Measurements from ENCODE around the gene TDO2.
"Not testable (repeated sequence)": the region's sequence is repeated elsewhere in the genome, so short reads cannot be mapped to it uniquely, and the experiment has no call there.

Gene TDO2

DNA sequence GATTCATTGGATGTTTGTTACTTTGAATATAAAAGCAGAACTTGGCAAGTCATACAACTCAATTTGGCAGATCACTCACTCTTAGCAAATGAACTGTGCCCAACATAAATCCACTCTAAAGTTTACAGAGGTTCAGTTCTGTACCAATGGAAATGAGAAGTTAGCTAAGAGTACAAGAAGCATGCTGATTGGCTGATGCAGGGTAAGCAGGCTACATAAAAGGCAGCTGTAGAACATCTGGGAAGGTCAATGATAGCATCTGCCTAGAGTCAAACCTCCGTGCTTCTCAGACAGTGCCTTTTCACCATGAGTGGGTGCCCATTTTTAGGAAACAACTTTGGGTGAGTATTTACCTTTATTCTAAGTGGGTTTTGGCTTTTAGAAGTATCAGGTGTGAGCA, at the start of gene TDO2:
Gene TDO2, plus strand, starts transcription at position 244 of the 400 bp plus-strand sequence. Its CDS starts 63 bp downstream, at position 307.
- no peak for DNase-seq

DNA sequence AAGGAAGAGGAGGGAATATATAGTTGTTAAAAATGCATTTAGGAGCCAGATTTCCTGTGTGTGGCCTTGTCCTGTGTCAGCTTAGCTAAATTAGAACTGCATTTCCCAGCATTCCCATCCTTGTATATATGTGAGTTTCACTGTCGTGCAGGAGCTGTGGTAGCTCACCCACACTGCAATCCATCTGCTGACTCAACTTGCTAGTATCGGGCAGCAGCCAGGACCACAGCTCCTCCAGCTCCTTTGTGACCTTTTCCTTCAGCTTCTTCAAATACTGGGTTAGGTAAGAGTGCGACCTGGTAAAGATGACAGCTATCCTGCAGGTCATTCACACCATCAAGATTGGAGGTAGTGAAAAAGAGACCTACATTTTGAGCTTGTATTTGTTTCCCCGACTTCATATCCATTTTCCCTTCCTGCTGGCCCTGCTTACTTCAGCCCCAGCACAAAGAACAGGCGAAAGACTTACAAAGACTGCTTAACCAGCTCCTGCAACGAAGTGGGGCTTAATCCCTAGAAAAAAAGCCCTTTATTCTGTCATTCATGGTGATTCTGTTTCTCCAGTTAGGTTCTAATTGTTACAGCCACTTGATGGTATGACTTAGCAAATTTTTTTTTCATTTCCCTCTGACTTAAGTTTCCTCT, 48.8 kb upstream of the TDO2 start:
- DNase-seq, result no peak

DNA sequence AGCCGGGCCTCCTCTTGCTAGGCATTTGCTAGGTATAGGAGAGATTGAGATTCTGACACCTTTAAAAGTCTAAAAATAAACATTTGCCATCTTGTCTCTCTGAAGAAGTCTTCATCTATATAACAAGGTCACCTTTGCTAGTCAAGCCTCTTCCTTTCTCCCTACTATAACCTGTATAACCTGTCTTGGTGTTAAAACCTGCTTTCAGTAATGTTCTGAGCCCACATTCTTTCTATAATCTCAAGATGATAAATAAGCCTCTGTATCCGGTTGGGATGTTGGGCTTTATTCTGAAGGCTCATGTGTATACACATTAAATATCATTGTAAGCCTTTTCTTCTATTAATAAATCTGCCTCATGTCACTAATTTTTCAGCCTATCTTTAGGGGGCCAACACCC, 47.6 kb upstream of the TDO2 start:
- no peak for DNase-seq

GRCh38 chr4:155866177-155866576, 37.3 kb upstream of the TDO2 start, which contains the start of gene ASIC5:
Gene ASIC5 (minus strand): TSS chr4:155866277. CDS start chr4:155866226, 51 bp downstream.
- DNase-seq, result no peak

- no peak for DNase-seq
Measured at GRCh38 chr4:155875878-155876277, 27.6 kb upstream of the TDO2 start.

DNA sequence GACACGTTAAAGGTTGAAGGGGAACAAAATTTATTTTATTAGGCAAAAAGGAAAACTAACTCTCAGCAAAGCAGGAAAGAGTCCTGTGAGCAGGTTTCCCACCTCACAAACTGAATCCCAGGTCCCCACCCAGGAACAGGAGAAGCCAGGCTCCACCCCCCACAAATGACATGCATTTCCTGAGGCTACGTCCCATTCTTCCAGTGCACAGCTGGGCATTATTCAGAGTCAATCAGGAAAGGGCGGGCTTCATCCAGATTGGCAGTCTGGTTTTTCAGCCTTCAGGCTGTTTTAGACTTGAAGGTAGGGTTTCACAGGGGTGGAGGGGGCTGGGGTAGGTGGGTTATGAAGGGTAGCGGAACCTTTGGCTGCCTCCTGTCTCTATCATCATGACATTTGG, 25.5 kb upstream of the TDO2 start:
- no peak for DNase-seq

DNA sequence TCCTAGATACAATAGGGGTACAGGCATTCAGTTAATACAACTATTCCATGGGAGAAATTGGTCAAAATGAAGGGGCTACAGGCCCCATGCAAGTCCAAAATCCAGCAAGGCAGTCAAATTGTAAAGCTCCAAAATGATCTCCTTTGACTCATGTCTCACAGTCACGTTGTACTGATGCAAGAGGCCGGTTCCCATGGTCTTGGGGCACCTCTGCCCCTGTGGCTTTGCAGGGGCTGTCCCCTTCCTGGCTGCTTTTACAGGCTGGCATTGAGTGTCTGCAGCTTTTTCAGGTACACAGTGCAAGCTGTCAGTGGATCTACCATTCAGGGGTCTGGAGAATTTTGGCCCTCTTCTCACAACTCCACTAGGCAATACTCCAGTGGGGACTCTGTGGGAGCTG, 24.9 kb upstream of the TDO2 start:
- DNase-seq, result no peak

GRCh38 chr4:155879767-155880166, 23.7 kb upstream of the TDO2 start:
- DNase-seq, result no peak

DNA sequence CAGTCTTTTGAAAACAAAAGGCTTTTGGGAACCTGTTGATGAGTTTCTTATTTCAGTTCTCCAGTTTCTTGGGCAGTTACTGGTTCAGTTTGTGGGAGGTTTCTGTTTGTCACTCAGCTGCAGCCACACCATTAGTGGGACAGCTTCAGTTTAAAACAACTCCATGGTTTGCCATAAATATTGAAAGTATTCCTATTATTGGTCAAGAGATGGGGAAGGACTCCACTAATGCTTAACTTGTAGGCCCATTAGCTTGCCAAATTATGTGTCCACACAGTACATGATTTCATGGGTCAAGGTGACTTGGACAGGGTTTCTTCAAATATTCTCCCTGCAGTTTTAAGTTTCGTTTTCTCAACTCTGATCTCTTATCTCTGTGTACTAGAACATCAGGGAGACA, 21.9 kb upstream of the TDO2 start:
- DNase-seq, result no peak

GRCh38 chr4:155883895-155884294, 19.6 kb upstream of the TDO2 start:
- no peak for DNase-seq

- no peak for DNase-seq
Measured at GRCh38 chr4:155885666-155886065, 17.8 kb upstream of the TDO2 start.

GRCh38 chr4:155887045-155887444, 16.5 kb upstream of the TDO2 start:
- no peak for DNase-seq

DNA sequence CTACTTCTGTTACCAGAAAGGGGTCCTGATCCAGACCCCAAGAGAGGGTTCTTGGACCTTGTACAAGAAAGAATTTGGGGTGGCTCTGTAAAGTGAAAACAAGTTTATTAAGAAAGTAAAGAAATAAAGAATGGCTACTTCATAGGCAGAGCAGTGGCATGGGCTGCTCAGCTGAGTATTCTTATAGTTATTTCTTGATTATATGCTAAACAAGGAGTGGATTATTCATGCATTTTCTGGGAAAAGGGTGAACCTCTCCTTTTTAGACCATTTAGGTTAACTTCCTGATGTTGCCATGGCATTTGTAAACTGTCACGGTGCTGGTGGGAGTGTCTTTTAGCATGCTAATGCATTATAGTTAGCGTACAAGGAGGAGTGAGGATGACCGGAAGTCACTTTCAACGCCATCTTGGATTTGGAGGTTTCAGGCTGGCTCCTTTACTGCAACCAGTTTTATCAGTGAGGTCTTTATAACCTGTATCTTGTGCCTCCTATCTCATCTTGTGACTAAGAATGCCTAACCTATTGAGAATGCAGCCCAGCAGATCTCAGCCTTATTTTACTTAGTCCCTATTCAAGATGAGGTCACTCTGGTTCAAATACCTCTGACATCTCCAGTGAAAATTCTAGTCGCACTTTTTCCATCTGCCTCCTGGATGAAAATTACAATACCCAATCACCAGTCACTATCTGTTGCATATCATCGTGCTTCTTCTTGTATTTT, 15.5 kb upstream of the TDO2 start:
- no peak for DNase-seq

DNA sequence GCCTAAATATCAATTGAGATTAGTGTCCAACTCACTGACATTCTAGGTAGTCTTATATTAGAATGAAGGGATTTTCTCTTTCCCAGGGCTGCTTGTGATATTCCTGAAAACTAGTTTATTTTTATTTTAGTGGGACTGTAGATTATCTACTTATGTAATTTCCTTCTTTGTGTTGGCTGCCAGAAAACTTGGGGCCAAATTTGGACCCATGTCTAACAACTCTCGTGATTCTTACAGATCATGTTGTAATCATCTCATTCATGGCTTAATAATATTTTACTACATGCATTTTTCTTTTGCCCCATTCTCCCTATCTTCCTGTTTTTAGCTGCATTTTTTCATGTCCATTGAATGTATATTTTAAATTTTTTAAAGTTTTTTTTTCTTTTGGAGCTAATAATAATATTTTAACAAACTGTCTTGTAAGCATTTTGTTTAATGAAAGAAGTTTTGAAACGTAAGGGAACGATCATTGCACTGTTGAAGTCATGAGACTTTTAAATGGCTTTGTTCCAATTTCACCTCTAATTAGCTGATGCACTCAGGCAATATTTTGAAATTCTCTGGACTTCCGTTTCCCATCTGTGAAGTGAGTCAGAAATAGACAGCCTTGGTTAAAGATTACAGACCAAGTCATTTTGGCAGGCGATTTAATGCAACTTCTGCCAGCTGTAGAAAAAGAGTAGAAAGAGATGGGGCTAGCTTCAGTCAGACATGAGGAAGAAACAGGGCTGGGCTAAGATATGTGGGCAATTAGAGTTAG, 14.3 kb upstream of the TDO2 start:
- DNase-seq, result no peak

GRCh38 chr4:155889946-155890345, 13.6 kb upstream of the TDO2 start:
- DNase-seq, result no peak

- no peak for DNase-seq
Measured at GRCh38 chr4:155891058-155891457, 12.4 kb upstream of the TDO2 start.

DNA sequence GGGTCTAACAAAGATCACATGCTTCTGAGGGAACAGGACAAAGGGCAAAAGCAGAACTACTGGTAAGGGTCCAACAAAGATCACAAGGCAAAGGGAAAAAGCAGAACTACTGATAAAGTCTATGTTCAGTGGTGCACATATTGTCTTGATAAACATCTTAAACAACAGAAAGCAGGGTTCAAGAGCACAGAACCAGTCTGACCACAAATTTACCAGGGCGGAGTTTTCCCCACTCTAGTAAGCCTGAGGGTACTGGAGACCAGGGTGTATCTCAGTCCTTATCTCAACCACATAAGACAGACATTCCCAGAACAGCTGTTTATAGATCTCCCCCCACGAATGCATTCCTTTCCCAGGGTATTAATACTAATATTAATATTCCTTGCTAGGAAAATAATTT, 5.1 kb upstream of the TDO2 start:
- DNase-seq, result not testable (repeated sequence)

DNA sequence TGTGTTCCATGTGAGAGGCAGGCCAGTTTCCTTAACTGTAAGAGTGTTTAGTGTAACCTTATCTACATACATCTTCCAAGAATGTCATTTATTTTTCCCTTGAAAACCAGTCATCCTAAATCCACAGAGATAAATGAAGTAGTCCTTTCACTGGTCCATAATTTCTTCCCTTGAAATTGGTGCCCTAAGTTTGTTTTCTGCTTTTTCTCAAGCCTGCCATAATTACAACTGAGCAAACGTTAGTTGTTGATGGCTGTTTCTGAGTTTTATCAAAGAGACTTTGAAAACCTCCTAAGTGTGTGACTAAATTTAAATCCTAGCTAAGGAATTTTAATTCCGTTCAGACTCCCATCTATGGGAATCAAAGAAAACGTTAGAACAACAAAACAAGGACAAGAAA, 3.6 kb upstream of the TDO2 start:
- DNase-seq, result no peak

GRCh38 chr4:155900381-155900780, 3.1 kb upstream of the TDO2 start:
- no peak for DNase-seq

- no peak for DNase-seq
Measured at GRCh38 chr4:155901013-155901412, 2.5 kb upstream of the TDO2 start.

DNA sequence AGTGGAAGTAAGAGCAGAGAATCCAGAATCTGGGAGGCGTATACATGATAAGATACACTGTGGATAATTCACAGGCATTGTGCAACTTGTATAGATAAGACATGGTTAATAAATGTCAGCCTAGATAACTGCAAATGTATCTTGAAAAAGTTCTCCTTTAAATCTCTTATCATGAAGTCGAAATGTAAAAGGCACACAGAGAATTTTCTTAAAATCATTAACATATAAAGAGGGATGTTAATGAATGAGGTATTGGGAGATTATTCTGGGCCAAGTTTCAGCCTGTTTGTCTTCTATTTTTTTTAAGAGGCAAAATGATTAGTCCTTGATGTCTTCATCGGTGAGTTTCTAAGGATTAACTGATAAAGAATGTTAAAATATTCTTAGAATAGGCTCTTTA, 835 bp downstream of the TDO2 start:
- no peak for DNase-seq

DNA sequence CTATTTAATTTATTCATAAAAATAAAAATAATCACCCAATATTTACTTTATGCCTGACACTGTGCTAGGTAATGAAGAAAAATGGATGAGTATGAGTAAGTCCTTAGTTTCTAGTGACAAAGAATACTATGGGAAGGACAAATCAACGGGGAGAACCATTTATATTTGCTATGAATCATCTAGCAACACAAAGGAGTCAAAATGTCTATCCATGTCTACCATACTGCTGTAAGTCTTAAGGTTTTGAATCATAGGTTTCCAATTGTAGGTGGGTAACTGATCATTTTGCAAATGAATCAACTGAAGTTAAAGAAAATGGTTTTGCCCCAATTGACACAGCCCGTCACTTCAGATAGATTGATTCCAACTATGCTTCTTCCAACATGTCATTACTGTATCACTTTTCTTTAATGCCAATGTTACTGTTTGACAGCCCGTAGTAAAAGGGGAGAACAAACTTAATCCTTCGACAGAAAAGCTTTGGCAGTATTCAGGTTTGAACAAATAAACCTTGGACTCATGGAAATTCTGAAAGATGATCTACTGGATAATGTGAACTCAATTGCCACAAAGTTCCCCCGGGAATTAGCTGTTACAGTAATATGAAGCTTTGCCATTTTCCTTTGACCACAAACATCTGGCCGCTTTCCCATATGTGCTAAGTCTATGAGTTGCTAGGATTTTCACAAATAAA, 3.2 kb downstream of the TDO2 start:
- no peak for DNase-seq

GRCh38 chr4:155907556-155907955, 4.1 kb downstream of the TDO2 start:
- no peak for DNase-seq
